Measurements from ENCODE around the gene AP1M1.

GRCh38 chr19:16258440-16258903 lies 60.8 kb downstream of the AP1M1 start:
- TF ChIP-seq, protein P1, sequence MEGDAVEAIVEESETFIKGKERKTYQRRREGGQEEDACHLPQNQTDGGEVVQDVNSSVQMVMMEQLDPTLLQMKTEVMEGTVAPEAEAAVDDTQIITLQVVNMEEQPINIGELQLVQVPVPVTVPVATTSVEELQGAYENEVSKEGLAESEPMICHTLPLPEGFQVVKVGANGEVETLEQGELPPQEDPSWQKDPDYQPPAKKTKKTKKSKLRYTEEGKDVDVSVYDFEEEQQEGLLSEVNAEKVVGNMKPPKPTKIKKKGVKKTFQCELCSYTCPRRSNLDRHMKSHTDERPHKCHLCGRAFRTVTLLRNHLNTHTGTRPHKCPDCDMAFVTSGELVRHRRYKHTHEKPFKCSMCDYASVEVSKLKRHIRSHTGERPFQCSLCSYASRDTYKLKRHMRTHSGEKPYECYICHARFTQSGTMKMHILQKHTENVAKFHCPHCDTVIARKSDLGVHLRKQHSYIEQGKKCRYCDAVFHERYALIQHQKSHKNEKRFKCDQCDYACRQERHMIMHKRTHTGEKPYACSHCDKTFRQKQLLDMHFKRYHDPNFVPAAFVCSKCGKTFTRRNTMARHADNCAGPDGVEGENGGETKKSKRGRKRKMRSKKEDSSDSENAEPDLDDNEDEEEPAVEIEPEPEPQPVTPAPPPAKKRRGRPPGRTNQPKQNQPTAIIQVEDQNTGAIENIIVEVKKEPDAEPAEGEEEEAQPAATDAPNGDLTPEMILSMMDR (IDR thresholded peaks at IDR 0.05), result no peak
- TF ChIP-seq POLR2A (IDR thresholded peaks at IDR 0.05), result peak; percentile 73
